Measurements from ENCODE around the gene KIAA1755. TPM values are rescaled to one million over a fixed set of nuclear protein-coding genes. Genes with fewer than 3 reads are reported as not detected.
"Not testable (repeated sequence)": the region's sequence is repeated elsewhere in the genome, so short reads cannot be mapped to it uniquely, and the experiment has no call there.

The KIAA1755 gene
- polyA plus RNA-seq, 1 of the 3 experiments (the other 2 are of a cell fraction) = 0.54 TPM

- POLR2A ChIA-PET = no interaction called here
- H3K9me2 ChIP-seq = no peaks in the 10 kb centered on the region
- H3K4me2 ChIP-seq = no peak overlapping the region
- no peaks in the 10 kb centered on the region for H3K79me2 ChIP-seq (ENCODE audit: insufficient read depth)
- H3K27ac ChIP-seq (ENCODE audit: low read depth in 2 of 2, low read length in 1 of 2) = no peak overlapping the region
- TF ChIP-seq REST (IDR thresholded peaks at IDR 0.05; ENCODE audit: low read depth, low read length) (no peak), FOXM1 (IDR thresholded peaks at IDR 0.05; ENCODE audit: low read depth) (no peak), MAX (IDR thresholded peaks at IDR 0.05; ENCODE audit: low read depth) (no peak), NFIC (IDR thresholded peaks at IDR 0.05; ENCODE audit: borderline replicate concordance) (no peak), USF2 (IDR thresholded peaks at IDR 0.05; ENCODE audit: borderline replicate concordance, low read depth, low read length) (no peak), NRF1 (IDR thresholded peaks at IDR 0.05; ENCODE audit: low read depth, low read length) (no peak), SMC3 (IDR thresholded peaks at IDR 0.05; ENCODE audit: low read depth, low read length) (no peak), EZH2phosphoT487 (IDR thresholded peaks at IDR 0.05; ENCODE audit: borderline replicate concordance, low read depth) (no peak), RFX5 (IDR thresholded peaks at IDR 0.05; ENCODE audit: low read length) (no peak), CHD2 (IDR thresholded peaks at IDR 0.05; ENCODE audit: low read length, partially characterized antibody) (no peak)
- no peak overlapping the region for H3K4me3 ChIP-seq (ENCODE audit: low read depth in 2 of 2, low read length in 1 of 2)
- CTCF ChIA-PET = no interaction called here
- no peaks in the 10 kb centered on the region for H3K27me3 ChIP-seq (ENCODE audit: insufficient read depth)
- no peaks in the 10 kb centered on the region for H3K9me3 ChIP-seq
- no peaks in the 10 kb centered on the region for H3K4me1 ChIP-seq (ENCODE audit: control insufficient read depth in 1 of 2, insufficient read depth in 2 of 2, low read depth in 1 of 2, low read length in 1 of 2)
- H2AFZ ChIP-seq (ENCODE audit: low read depth) = no peak overlapping the region; the same call in 1 of the 2 replicates
- H4K20me1 ChIP-seq (ENCODE audit: insufficient read depth) = no peaks in the 10 kb centered on the region
- no peaks in the 10 kb centered on the region for H3F3A ChIP-seq (replicated peaks; ENCODE audit: insufficient read depth)
- no peak overlapping the region for H3K9ac ChIP-seq
- WGBS (ENCODE audit: low lambda C conversion rate) = 97% methylated on average over 2 of the region's 2 CpGs
- DNase-seq = no peak
- H3K36me3 ChIP-seq (replicated peaks in 1 of 2; ENCODE audit: control insufficient read depth in 1 of 2, insufficient read depth in 2 of 2, low read length in 1 of 2) = no peaks in the 10 kb centered on the region
Observed at GRCh38 chr20:38283236-38283635, 22.7 kb upstream of the KIAA1755 start.

DNA sequence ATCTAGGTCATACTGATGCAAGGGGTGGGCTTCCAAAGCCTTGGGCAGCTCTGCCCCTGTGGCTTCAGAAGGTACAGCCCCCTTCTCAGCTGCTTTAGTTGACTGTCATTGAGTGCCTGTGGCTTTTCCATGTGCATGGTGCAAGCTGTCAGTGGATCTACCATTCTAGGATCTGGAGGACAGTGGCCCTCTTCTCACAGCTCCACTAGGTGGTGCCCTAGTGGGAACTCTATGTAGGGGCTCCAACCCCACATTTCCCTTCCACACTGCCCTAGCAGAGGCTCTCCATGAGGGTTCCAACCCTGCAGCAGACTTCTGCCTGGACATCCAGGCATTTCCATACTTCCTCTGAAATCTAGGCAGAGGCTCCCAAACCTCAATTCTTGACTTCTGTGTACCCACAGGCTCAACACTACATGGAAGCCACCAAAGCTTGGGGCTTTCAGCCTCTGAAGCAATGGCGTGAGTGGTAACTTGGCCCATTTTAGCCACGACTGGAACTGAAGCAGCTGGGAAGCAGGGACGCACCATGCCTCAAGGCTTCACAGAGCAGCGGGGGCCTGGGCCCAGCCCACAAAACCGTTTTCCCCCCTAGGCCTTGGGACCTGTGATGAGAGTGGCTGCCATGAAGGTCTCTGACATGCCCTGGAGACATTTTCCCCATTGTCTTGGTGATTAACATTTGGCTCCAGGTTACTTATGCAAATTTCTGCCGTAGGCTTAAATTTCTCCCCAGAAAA is 20.8 kb upstream of the KIAA1755 start:
- H3K4me1 ChIP-seq (ENCODE audit: control insufficient read depth in 1 of 2, insufficient read depth in 2 of 2, low read depth in 1 of 2, low read length in 1 of 2); H3K27ac ChIP-seq (ENCODE audit: low read depth in 2 of 2, low read length in 1 of 2); POLR2A ChIA-PET; H2AFZ ChIP-seq (ENCODE audit: low read depth); H4K20me1 ChIP-seq (ENCODE audit: insufficient read depth); H3K36me3 ChIP-seq (replicated peaks in 1 of 2; ENCODE audit: control insufficient read depth in 1 of 2, insufficient read depth in 2 of 2, low read length in 1 of 2); H3K4me3 ChIP-seq (ENCODE audit: low read depth in 2 of 2, low read length in 1 of 2); H3K9me2 ChIP-seq; H3K27me3 ChIP-seq (ENCODE audit: insufficient read depth); DNase-seq; H3F3A ChIP-seq (replicated peaks; ENCODE audit: insufficient read depth); H3K79me2 ChIP-seq (ENCODE audit: insufficient read depth); H3K9me3 ChIP-seq; H3K4me2 ChIP-seq; H3K9ac ChIP-seq: not testable (repeated sequence)
- 93% methylated on average over 1 of the region's 6 CpGs for WGBS (ENCODE audit: low lambda C conversion rate)
- CTCF ChIA-PET = interaction anchor here (0.5 to 0.6 kb wide), 2 partner anchors 242 to 271 kb away, joined by 3 read pairs; no protein-coding TSS in a partner anchor

Data from SK-N-SH (cell line).